Prostate gland (tissue), 2 donors: ENCODE measurements around the gene TTBK2. TPM values are rescaled to one million over a fixed set of nuclear protein-coding genes. Genes with fewer than 3 reads are reported as not detected.

ENCODE experiments used
- DNase-seq: peaks from one replicate; pipeline ENCODE4 v3.0.0-alpha.2; 2019; ENCODE audit warnings: low spot score
- H3K27ac ChIP-seq, 2 donors: fragments of 200-600 bp; sonication (generic); 2 replicates each; pipeline ENCODE4 v1.5.1; 2017 to 2019
- H3K27me3 ChIP-seq: fragments of 200-600 bp; sonication (generic); replicated peaks from 2 replicates; pipeline ENCODE4 v1.5.1; 2019; ENCODE audit not compliant: insufficient read depth
- H3K36me3 ChIP-seq, 2 donors: fragments of 200-600 bp; sonication (generic); 1 replicate in 1 of 2; 2 replicates in 1 of 2; pipeline versions ENCODE4 v1.5.1 to v1.8.1; 2017 to 2019
- H3K4me1 ChIP-seq: fragments of 200-600 bp; sonication (generic); replicated peaks from 2 replicates; pipeline ENCODE4 v1.5.1; 2019
- H3K4me3 ChIP-seq, 2 donors: fragments of 200-600 bp; sonication (generic); 2 replicates each; pipeline ENCODE4 v1.5.1; 2017 to 2019
- H3K9me3 ChIP-seq: fragments of 200-600 bp; sonication (generic); 2 replicates; pipeline ENCODE4 v1.5.1; 2017
- CTCF ChIP-seq, 4 experiments: fragments of 200-600 bp in 2 of 4; fragments of 450-650 bp in 2 of 4; sonication (generic) in 2 of 4; IDR thresholded peaks; 1 replicate in 3 of 4; 2 replicates in 1 of 4; pipeline ENCODE4 v1.5.1; 2016 to 2019; ENCODE audit warnings: antibody characterized with exemption in 4 of 4, mild to moderate bottlenecking in 2 of 4, moderate library complexity in 2 of 4
- POLR2A ChIP-seq: fragments of 450-650 bp; IDR thresholded peaks from one replicate; pipeline ENCODE4 v1.6.1; 2016; ENCODE audit warnings: antibody characterized with exemption, mild to moderate bottlenecking
- POLR2AphosphoS5 ChIP-seq: sonication (generic); formaldehyde crosslinking; IDR thresholded peaks from one replicate; pipeline ENCODE4 v1.6.1; 2017; ENCODE audit warnings: antibody characterized with exemption
- WGBS: methylation state at CpG from one replicate; pipeline ENCODE4 v1.1.5; 2018; 5-methylcytosine and 5-hydroxymethylcytosine counted together
- intact Hi-C: fragments of 100-400 bp; cut with DNase I; formaldehyde crosslinking; loops from one replicate; pipeline ENCODE4 v1.14.2; 2022
- total RNA-seq, 2 donors: library from RNA; depleted of rRNA; stranded (reverse); fragments of >200 nt; gene quantifications; one replicate each; pipeline ENCODE4 v1.1.0, GENCODE V29; 2016

Gene TTBK2
- total RNA-seq, 2 donors from 2014 or later, result 20.4 to 30.3 TPM

GRCh38 chr15:42931702-42932486 lies 11.3 kb upstream of the TTBK2 start:
- Histone ChIP-seq H3K27ac (no peak overlapping the region), H3K27me3 (no peaks in the 10 kb centered on the region), H3K36me3 (no peaks in the 10 kb centered on the region), H3K4me1 (no peaks in the 10 kb centered on the region), H3K9me3 (no peaks in the 10 kb centered on the region), H3K4me3 (no peak overlapping the region)
- intact Hi-C loops, result no loop called here
- TF ChIP-seq POLR2AphosphoS5 (peak; percentile 86), POLR2A (no peak)
- DNase-seq, result peak; percentile 60
- 55% methylated on average over 7 of the region's 7 CpGs for WGBS

DNA sequence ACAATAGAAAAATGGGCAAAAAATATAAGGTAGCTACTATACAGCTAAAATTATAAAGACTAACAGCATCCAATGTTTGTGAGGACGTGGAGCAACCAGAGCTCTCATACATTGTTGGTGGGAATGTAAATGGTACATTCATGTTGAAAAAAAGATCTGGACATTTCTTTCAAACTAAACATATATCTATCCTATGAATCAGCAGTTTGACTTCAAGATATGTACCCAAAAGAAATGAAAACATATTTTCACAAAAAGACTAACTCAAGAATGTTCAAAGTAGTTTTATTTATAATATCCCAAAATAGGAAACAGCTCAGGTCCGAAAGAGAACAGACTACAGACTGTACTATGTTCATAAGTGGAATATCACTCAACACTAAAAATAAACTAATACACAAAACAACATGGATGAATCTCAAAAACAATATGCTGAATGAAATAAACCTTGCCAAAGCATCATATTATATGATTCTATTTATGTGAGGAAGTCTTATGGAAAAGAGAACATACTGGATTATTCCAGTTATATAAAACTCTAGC lies 8.8 kb upstream of the TTBK2 start:
- 66% methylated on average over 2 of the region's 2 CpGs for WGBS

DNA sequence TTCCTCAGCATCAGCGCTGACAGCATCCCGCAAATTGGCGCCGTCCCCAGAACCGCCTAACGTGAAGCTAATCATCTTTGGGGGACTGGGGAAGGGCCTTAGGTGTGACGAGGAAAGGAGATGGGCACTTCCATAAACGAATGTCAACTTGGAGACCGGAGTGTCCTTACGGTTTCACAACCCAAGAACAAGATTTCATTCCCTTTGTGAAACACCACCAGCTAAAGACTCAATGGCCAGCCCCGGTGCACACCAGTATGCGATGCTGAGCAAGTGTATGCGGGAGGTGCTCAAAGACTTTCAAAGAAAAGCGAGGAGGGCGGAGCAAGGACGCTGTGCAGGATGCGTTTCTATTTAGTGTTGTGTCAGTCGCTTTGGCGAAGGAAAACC lies 759 bp upstream of the TTBK2 start:
- TF ChIP-seq POLR2AphosphoS5 (no peak), POLR2A (no peak)
- H3K27ac ChIP-seq, result peak overlapping the region; percentile 95 to 97
- no peaks in the 10 kb centered on the region for H3K27me3 ChIP-seq
- intact Hi-C loops, result loop anchor here (10.0 kb wide), 1 partner anchor 187 kb away; the partner anchor contains the start of gene CDAN1
- no peaks in the 10 kb centered on the region for H3K4me1 ChIP-seq
- WGBS, result 1% methylated on average over 19 of the region's 19 CpGs
- no peaks in the 10 kb centered on the region for H3K36me3 ChIP-seq
- peak overlapping the region; percentile 96 to 98 for H3K4me3 ChIP-seq
- no peaks in the 10 kb centered on the region for H3K9me3 ChIP-seq
- peak; percentile 32 for DNase-seq

More for the DNA sequence above, 8.8 kb upstream of the TTBK2 start:
- H3K36me3 ChIP-seq, result no peaks in the 10 kb centered on the region
- no peaks in the 10 kb centered on the region for H3K27me3 ChIP-seq
- TF ChIP-seq POLR2A, result no peak
- no peak for TF ChIP-seq POLR2AphosphoS5
- TF ChIP-seq CTCF (IDR thresholded peaks at IDR 0.05), result no peak
- intact Hi-C loops, result loop anchor here (5.0 to 10.0 kb wide), 2 partner anchors 195 to 222 kb away; partner anchors contain the start of gene CDAN1
- H3K4me1 ChIP-seq, result no peaks in the 10 kb centered on the region
- DNase-seq, result no peak
- H3K27ac ChIP-seq, result no peak overlapping the region
- no peak overlapping the region for H3K4me3 ChIP-seq
- H3K9me3 ChIP-seq, result no peaks in the 10 kb centered on the region

GRCh38 chr15:42919799-42920518 lies 619 bp downstream of the TTBK2 start:
- no peaks in the 10 kb centered on the region for H3K36me3 ChIP-seq
- H3K27ac ChIP-seq, result peak overlapping the region; percentile 95 to 97
- H3K27me3 ChIP-seq, result no peaks in the 10 kb centered on the region
- 0% methylated on average over 23 of the region's 40 CpGs for WGBS
- no peaks in the 10 kb centered on the region for H3K9me3 ChIP-seq
- peak; percentile 10 for TF ChIP-seq POLR2AphosphoS5
- no peak for TF ChIP-seq POLR2A
- H3K4me1 ChIP-seq, result no peaks in the 10 kb centered on the region
- peak; percentile 25 for DNase-seq
- intact Hi-C loops, result loop anchor here (10.0 kb wide), 1 partner anchor 185 kb away; the partner anchor contains the start of gene CDAN1
- peak overlapping the region; percentile 96 to 98 for H3K4me3 ChIP-seq

- intact Hi-C loops, result no loop called here
- H3K36me3 ChIP-seq, result no peaks in the 10 kb centered on the region
- no peak for DNase-seq
- H3K27me3 ChIP-seq, result no peaks in the 10 kb centered on the region
- peak overlapping the region; percentile 96 to 98 for H3K4me3 ChIP-seq
- no peaks in the 10 kb centered on the region for H3K4me1 ChIP-seq
- whole genome bisulfite sequencing, result 37% methylated on average over 2 of the region's 2 CpGs
- no peaks in the 10 kb centered on the region for H3K9me3 ChIP-seq
- no peak for TF ChIP-seq POLR2AphosphoS5
- no peak for TF ChIP-seq POLR2A
- TF ChIP-seq CTCF (IDR thresholded peaks at IDR 0.05), result no peak
- H3K27ac ChIP-seq, result peak overlapping the region; percentile 95 to 97
Observed at GRCh38 chr15:42919308-42919707, 1.3 kb downstream of the TTBK2 start.

DNA sequence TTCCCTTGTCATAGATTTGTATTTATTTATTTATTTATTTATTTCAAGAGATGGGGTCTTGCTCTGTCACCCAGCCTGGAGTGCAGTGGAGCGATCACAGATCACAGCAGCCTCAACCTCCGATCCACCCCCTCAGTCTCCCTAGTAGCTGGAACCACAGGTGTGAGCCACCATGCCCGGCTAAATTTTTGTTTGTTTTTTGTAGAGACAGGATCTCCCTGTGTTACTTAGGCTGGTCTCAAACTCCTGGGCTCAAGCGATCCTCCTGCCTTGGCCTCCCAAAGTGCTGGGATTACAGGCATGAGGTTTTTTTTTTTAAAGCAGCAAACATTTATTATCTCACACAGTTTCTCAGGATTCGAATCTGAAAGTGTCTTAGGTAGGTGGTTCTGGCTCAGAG lies 2.5 kb downstream of the TTBK2 start:
- no peak for TF ChIP-seq CTCF (IDR thresholded peaks at IDR 0.05)
- TF ChIP-seq POLR2A, result no peak
- TF ChIP-seq POLR2AphosphoS5, result no peak
- no peaks in the 10 kb centered on the region for H3K9me3 ChIP-seq
- no peaks in the 10 kb centered on the region for H3K36me3 ChIP-seq
- no peaks in the 10 kb centered on the region for H3K4me1 ChIP-seq
- WGBS, result 88% methylated on average over 5 of the region's 5 CpGs
- H3K27me3 ChIP-seq, result no peaks in the 10 kb centered on the region
- DNase-seq, result no peak
- intact Hi-C loops, result no loop called here
- H3K27ac ChIP-seq, result no peak overlapping the region
- no peak overlapping the region for H3K4me3 ChIP-seq
